A549 treated with GW870086 at 1 μM for 4 hours (cell line): Measurements from ENCODE around the gene ABCA6. TPM values are rescaled to one million over a fixed set of nuclear protein-coding genes. Genes with fewer than 3 reads are reported as not detected.

Experiments
- total RNA-seq: library from RNA; stranded (reverse); fragments of 200-300 nt; extraction: Qiagen RNA extraction; gene quantifications from 5 replicates; pipeline ENCODE4 v1.2.3, GENCODE V29; 2022; ENCODE audit warnings: low read depth

The ABCA6 gene, protein sequence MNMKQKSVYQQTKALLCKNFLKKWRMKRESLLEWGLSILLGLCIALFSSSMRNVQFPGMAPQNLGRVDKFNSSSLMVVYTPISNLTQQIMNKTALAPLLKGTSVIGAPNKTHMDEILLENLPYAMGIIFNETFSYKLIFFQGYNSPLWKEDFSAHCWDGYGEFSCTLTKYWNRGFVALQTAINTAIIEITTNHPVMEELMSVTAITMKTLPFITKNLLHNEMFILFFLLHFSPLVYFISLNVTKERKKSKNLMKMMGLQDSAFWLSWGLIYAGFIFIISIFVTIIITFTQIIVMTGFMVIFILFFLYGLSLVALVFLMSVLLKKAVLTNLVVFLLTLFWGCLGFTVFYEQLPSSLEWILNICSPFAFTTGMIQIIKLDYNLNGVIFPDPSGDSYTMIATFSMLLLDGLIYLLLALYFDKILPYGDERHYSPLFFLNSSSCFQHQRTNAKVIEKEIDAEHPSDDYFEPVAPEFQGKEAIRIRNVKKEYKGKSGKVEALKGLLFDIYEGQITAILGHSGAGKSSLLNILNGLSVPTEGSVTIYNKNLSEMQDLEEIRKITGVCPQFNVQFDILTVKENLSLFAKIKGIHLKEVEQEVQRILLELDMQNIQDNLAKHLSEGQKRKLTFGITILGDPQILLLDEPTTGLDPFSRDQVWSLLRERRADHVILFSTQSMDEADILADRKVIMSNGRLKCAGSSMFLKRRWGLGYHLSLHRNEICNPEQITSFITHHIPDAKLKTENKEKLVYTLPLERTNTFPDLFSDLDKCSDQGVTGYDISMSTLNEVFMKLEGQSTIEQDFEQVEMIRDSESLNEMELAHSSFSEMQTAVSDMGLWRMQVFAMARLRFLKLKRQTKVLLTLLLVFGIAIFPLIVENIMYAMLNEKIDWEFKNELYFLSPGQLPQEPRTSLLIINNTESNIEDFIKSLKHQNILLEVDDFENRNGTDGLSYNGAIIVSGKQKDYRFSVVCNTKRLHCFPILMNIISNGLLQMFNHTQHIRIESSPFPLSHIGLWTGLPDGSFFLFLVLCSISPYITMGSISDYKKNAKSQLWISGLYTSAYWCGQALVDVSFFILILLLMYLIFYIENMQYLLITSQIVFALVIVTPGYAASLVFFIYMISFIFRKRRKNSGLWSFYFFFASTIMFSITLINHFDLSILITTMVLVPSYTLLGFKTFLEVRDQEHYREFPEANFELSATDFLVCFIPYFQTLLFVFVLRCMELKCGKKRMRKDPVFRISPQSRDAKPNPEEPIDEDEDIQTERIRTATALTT (N-terminal part only)
- total RNA-seq: 0.09 TPM in 1 of 5 replicates, not detected in the others

DNA sequence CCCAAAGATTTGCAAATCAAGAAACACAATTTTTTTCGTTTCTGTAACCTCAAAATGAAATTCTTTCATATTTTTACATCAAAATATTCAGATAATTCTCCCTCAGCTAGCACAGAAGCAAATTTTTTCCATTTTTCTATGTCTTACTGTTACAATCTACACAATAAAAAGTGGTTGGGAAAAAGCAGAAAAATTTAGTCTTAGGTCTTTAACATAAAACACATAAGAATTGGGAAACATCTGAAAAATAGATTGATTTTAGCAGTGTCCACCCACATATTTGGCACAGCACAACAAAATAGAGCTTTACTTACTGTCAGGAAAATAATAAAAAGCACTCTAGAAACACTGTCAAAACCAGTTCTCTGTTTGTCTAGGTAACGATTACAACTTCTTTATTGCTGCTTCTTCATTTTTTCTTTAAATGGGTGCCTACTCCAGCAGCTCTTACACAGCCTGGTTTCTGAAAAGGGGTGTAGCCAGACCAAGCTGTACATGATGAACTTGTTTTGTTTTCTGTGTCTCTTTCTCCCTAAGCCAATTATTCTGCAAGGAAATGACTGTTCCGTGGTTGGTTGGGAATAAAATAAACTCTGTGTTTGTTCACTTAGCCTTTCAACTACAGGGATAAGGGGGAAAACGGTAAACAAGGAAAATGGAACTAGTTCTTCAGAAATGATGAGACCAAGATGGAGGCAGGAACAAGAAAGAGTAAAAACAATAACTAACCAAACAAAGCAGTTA is at the start of gene ABCA6:
ABCA6 (minus strand) TSS at position 465 of the 744 bp plus-strand sequence. CDS start 1,192 bp downstream, outside the sequence.

DNA sequence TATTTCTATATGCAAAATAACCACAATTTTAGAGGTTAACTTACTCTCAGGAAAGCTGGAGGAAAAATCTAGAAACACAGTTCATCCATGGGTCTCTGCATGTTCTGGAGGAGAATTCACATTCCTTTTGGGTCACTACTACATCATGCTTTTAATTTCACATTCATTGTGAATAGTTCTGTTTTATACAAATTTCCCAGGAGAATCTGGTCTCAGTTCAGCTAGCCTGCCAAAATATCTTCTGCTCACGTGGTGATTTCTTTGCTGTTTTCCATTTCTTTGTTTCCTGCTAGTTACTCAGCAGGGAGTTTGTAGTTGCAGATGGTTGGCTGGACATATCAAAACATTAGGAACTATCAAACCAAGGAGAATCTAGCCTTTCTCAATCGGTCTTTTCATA is 80.9 kb downstream of the ABCA6 start, which contains the start of gene ABCA9:
ABCA9 (minus strand) TSS at position 106 of the 400 bp plus-strand sequence. CDS start 9,801 bp downstream, outside the sequence.

Other genes starting within 250 kb of the ABCA6 start
- 0.14 to 0.59 TPM (median 0.38 TPM) in 5 replicates for gene ABCA8, start 186.5 kb downstream of the ABCA6 start, total RNA-seq
- not detected in 5 replicates for gene ABCA9, start 81.0 kb downstream of the ABCA6 start, total RNA-seq
- 0.07 to 0.12 TPM (median 0.10 TPM) in 5 replicates for gene ABCA10, start 86.9 kb upstream of the ABCA6 start, total RNA-seq
- 2.2 to 2.8 TPM (median 2.4 TPM) in 5 replicates for gene ABCA5, start 185.2 kb upstream of the ABCA6 start, total RNA-seq